Measurements from ENCODE around the gene SYT6.

The SYT6 gene, protein sequence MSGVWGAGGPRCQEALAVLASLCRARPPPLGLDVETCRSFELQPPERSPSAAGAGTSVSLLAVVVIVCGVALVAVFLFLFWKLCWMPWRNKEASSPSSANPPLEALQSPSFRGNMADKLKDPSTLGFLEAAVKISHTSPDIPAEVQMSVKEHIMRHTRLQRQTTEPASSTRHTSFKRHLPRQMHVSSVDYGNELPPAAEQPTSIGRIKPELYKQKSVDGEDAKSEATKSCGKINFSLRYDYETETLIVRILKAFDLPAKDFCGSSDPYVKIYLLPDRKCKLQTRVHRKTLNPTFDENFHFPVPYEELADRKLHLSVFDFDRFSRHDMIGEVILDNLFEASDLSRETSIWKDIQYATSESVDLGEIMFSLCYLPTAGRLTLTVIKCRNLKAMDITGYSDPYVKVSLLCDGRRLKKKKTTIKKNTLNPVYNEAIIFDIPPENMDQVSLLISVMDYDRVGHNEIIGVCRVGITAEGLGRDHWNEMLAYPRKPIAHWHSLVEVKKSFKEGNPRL

GRCh38 chr1:114153261-114154145 is at the start of gene SYT6:
SYT6 (minus strand) TSS chr1:114153869; CDS start chr1:114153772, 97 bp downstream.
- peak within 1 kb of the TSS in 1 of 2 donors; percentile 48 for H3K4me3 ChIP-seq (ENCODE audit: low read depth in 1 of 2, low read length in 2 of 2)
- H3K36me3 ChIP-seq (ENCODE audit: control insufficient read depth in 1 of 2, insufficient read depth in 2 of 2, low read length in 2 of 2) = no peaks in the 10 kb centered on the region
- no peaks in the 10 kb centered on the region for H3K4me1 ChIP-seq (ENCODE audit: control insufficient read depth in 1 of 2, insufficient read depth in 2 of 2, low read length in 2 of 2)
- H3K9ac ChIP-seq (ENCODE audit: low read depth in 1 of 2, low read length in 2 of 2) = no peak within 1 kb of the TSS
- peaks cover 67 to 79% of the 10 kb centered on the region in 2 donors for H3K27me3 ChIP-seq (ENCODE audit: control insufficient read depth in 1 of 2, insufficient read depth in 2 of 2, low read length in 2 of 2)
- H3K27ac ChIP-seq (ENCODE audit: low read depth, low read length) = no peak within 1 kb of the TSS
- no peaks in the 10 kb centered on the region for H3K9me3 ChIP-seq (ENCODE audit: control insufficient read depth in 1 of 2, low read length in 2 of 2)

DNA sequence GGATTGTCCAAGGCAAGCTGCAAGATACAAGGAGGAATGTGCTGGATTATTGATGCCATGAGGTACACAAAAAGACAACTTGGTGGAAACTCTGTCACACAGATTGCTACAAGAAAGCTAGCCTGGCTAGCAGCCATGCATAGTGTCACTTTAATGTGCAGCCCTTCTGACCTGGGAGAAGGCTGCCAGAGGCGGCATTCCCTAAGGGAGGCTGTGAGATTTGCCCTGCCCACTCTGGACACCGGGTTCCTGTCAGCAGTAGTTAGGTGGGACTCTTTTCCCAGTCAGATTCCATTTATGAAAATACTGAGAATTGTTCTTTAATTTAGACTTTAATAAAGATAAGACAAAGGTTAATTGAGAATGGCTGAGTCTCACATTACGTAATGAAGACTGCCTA is 47.8 kb upstream of the SYT6 start:
- Histone ChIP-seq H3K36me3 (ENCODE audit: control insufficient read depth in 1 of 2, insufficient read depth in 2 of 2, low read length in 2 of 2) (no peaks in the 10 kb centered on the region), H3K4me3 (ENCODE audit: low read depth in 1 of 2, low read length in 2 of 2) (no peak overlapping the region), H3K4me1 (ENCODE audit: control insufficient read depth in 1 of 2, insufficient read depth in 2 of 2, low read length in 2 of 2) (no peaks in the 10 kb centered on the region), H3K27ac (ENCODE audit: low read depth, low read length) (no peak overlapping the region), H3K9me3 (ENCODE audit: control insufficient read depth in 1 of 2, low read length in 2 of 2) (no peaks in the 10 kb centered on the region), H3K9ac (ENCODE audit: low read depth in 1 of 2, low read length in 2 of 2) (no peak overlapping the region), H3K27me3 (ENCODE audit: control insufficient read depth in 1 of 2, insufficient read depth in 2 of 2, low read length in 2 of 2) (peaks cover 3 to 16% of the 10 kb centered on the region in 2 donors)

DNA sequence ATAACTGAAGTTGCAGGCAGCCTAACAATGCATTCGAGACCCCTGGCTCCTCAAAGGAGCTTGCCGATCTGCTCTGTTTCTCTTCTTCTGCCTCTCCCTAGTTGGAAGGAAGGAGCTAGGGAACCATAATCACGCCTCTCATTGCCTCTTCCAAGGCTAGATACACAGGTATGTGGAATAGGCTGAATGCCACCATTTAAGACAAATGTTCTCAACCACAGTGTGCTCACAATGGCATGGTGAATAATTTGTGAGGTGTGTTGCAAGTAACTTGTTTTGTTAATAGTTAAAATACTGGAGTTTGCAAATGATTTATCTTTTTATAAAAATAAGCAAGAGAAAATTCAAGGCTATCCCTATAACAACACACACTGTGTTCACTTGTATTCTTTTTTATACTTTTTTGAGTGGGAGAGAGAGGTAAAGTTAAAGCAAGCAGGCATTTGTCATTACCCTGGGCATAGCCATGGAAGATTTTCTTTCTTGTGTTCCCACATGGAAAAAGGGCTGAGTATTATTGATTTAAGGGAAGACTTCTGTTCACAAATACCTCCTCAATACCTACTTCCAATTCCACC is 45.4 kb upstream of the SYT6 start:
- Histone ChIP-seq H3K27ac (ENCODE audit: low read depth, low read length) (no peak overlapping the region), H3K36me3 (ENCODE audit: control insufficient read depth in 1 of 2, insufficient read depth in 2 of 2, low read length in 2 of 2) (no peaks in the 10 kb centered on the region), H3K9me3 (ENCODE audit: control insufficient read depth in 1 of 2, low read length in 2 of 2) (no peaks in the 10 kb centered on the region), H3K4me1 (ENCODE audit: control insufficient read depth in 1 of 2, insufficient read depth in 2 of 2, low read length in 2 of 2) (no peaks in the 10 kb centered on the region), H3K4me3 (ENCODE audit: low read depth in 1 of 2, low read length in 2 of 2) (no peak overlapping the region), H3K9ac (ENCODE audit: low read depth in 1 of 2, low read length in 2 of 2) (no peak overlapping the region), H3K27me3 (ENCODE audit: control insufficient read depth in 1 of 2, insufficient read depth in 2 of 2, low read length in 2 of 2) (peaks cover 3 to 16% of the 10 kb centered on the region in 2 donors)

DNA sequence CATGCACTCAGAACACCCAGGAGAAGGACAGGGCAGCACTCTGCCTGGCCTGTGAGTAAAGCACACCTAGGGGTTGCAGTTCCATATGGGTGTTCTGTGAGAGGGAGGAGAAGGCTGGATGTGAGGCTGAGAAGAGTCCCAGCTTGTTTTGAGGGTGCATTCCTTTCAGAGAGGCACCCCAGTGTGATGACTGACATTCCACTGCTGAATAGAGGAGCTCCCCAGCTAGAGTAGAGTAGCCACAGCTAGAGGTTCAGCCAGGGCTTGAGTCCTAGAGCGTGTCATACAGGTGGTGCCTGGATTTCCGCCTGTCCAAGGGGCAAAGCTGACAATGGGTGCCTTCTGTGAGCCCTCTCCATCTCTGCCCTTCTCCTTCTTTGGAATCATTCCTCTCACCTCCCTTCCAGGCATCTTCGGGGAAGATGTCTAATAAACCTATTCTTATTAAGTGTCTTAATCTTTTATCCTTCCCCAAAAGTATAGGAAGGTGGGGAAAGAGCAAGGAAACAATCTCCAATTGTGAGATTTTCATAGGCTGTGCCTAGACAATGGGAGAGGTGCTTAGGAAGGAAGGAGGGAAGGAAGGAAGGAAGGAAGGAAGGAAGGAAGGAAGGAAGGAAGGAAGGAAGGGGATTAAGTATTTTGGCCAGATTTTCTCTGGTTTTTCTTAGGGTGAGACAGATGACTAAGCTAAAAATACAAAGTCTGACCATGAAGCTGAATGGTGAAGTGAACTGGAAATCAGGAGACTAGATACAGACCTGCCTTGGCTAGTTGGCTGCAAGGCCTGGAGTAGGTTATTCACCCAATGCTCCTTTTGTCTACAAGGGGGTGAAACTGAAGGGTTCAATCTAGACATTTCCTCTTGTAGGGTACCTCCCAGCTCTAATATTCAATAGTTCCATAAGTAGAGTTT is 43.6 kb upstream of the SYT6 start:
- no peaks in the 10 kb centered on the region for H3K9me3 ChIP-seq (ENCODE audit: control insufficient read depth in 1 of 2, low read length in 2 of 2)
- no peak overlapping the region for H3K27ac ChIP-seq (ENCODE audit: low read depth, low read length)
- H3K27me3 ChIP-seq (ENCODE audit: control insufficient read depth in 1 of 2, insufficient read depth in 2 of 2, low read length in 2 of 2) = peaks cover 3 to 16% of the 10 kb centered on the region in 2 donors
- no peaks in the 10 kb centered on the region for H3K36me3 ChIP-seq (ENCODE audit: control insufficient read depth in 1 of 2, insufficient read depth in 2 of 2, low read length in 2 of 2)
- no peak overlapping the region for H3K4me3 ChIP-seq (ENCODE audit: low read depth in 1 of 2, low read length in 2 of 2)
- no peak overlapping the region for H3K9ac ChIP-seq (ENCODE audit: low read depth in 1 of 2, low read length in 2 of 2)
- H3K4me1 ChIP-seq (ENCODE audit: control insufficient read depth in 1 of 2, insufficient read depth in 2 of 2, low read length in 2 of 2) = no peaks in the 10 kb centered on the region

GRCh38 chr1:114195819-114196218 is 42.1 kb upstream of the SYT6 start:
- no peaks in the 10 kb centered on the region for H3K36me3 ChIP-seq (ENCODE audit: control insufficient read depth in 1 of 2, insufficient read depth in 2 of 2, low read length in 2 of 2)

GRCh38 chr1:114192328-114192727 is 38.7 kb upstream of the SYT6 start:
- Histone ChIP-seq H3K9ac (ENCODE audit: low read depth in 1 of 2, low read length in 2 of 2) (no peak overlapping the region), H3K4me1 (ENCODE audit: control insufficient read depth in 1 of 2, insufficient read depth in 2 of 2, low read length in 2 of 2) (no peaks in the 10 kb centered on the region), H3K27me3 (ENCODE audit: control insufficient read depth in 1 of 2, insufficient read depth in 2 of 2, low read length in 2 of 2) (no peaks in the 10 kb centered on the region)

More at GRCh38 chr1:114195819-114196218, 42.1 kb upstream of the SYT6 start:
- Histone ChIP-seq H3K27ac (ENCODE audit: low read depth, low read length) (no peak overlapping the region), H3K27me3 (ENCODE audit: control insufficient read depth in 1 of 2, insufficient read depth in 2 of 2, low read length in 2 of 2) (peaks cover 0 to 12% of the 10 kb centered on the region in 2 donors), H3K4me3 (ENCODE audit: low read depth in 1 of 2, low read length in 2 of 2) (no peak overlapping the region), H3K9me3 (ENCODE audit: control insufficient read depth in 1 of 2, low read length in 2 of 2) (no peaks in the 10 kb centered on the region), H3K9ac (ENCODE audit: low read depth in 1 of 2, low read length in 2 of 2) (no peak overlapping the region), H3K4me1 (ENCODE audit: control insufficient read depth in 1 of 2, insufficient read depth in 2 of 2, low read length in 2 of 2) (no peaks in the 10 kb centered on the region)

DNA sequence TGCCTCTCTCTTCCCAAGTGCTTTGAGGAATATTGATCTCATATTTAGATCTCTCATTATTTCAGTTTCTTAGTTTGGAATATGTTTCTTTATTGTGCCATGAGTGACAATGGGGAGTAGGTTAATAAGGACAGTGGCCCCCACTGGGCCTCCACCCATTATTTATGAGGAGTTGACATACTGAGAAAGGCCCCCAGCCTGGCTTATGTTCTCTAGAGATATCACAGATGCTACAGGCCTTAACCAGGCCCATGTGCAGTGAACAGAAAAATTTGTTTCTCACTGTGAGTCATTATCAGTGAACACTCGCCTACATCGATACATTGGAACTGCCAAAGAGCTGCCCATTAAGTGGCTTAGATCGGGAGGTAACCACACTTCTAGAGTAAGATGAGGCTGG is 35.7 kb upstream of the SYT6 start:
- H3K9me3 ChIP-seq (ENCODE audit: control insufficient read depth in 1 of 2, low read length in 2 of 2) = no peaks in the 10 kb centered on the region
- no peaks in the 10 kb centered on the region for H3K4me1 ChIP-seq (ENCODE audit: control insufficient read depth in 1 of 2, insufficient read depth in 2 of 2, low read length in 2 of 2)
- no peak overlapping the region for H3K4me3 ChIP-seq (ENCODE audit: low read depth in 1 of 2, low read length in 2 of 2)
- H3K27me3 ChIP-seq (ENCODE audit: control insufficient read depth in 1 of 2, insufficient read depth in 2 of 2, low read length in 2 of 2) = no peaks in the 10 kb centered on the region
- no peaks in the 10 kb centered on the region for H3K36me3 ChIP-seq (ENCODE audit: control insufficient read depth in 1 of 2, insufficient read depth in 2 of 2, low read length in 2 of 2)
- H3K27ac ChIP-seq (ENCODE audit: low read depth, low read length) = no peak overlapping the region
- no peak overlapping the region for H3K9ac ChIP-seq (ENCODE audit: low read depth in 1 of 2, low read length in 2 of 2)

More at GRCh38 chr1:114192328-114192727, 38.7 kb upstream of the SYT6 start:
- no peak overlapping the region for H3K27ac ChIP-seq (ENCODE audit: low read depth, low read length)
- no peaks in the 10 kb centered on the region for H3K36me3 ChIP-seq (ENCODE audit: control insufficient read depth in 1 of 2, insufficient read depth in 2 of 2, low read length in 2 of 2)
- no peaks in the 10 kb centered on the region for H3K9me3 ChIP-seq (ENCODE audit: control insufficient read depth in 1 of 2, low read length in 2 of 2)
- H3K4me3 ChIP-seq (ENCODE audit: low read depth in 1 of 2, low read length in 2 of 2) = no peak overlapping the region

GRCh38 chr1:114181356-114181755 is 27.7 kb upstream of the SYT6 start:
- Histone ChIP-seq H3K36me3 (ENCODE audit: control insufficient read depth in 1 of 2, insufficient read depth in 2 of 2, low read length in 2 of 2) (no peaks in the 10 kb centered on the region), H3K4me1 (ENCODE audit: control insufficient read depth in 1 of 2, insufficient read depth in 2 of 2, low read length in 2 of 2) (no peaks in the 10 kb centered on the region), H3K27ac (ENCODE audit: low read depth, low read length) (no peak overlapping the region), H3K9me3 (ENCODE audit: control insufficient read depth in 1 of 2, low read length in 2 of 2) (no peaks in the 10 kb centered on the region), H3K4me3 (ENCODE audit: low read depth in 1 of 2, low read length in 2 of 2) (no peak overlapping the region), H3K9ac (ENCODE audit: low read depth in 1 of 2, low read length in 2 of 2) (no peak overlapping the region), H3K27me3 (ENCODE audit: control insufficient read depth in 1 of 2, insufficient read depth in 2 of 2, low read length in 2 of 2) (no peaks in the 10 kb centered on the region)

GRCh38 chr1:114180742-114181141 is 27.1 kb upstream of the SYT6 start:
- Histone ChIP-seq H3K4me1 (ENCODE audit: control insufficient read depth in 1 of 2, insufficient read depth in 2 of 2, low read length in 2 of 2) (no peaks in the 10 kb centered on the region), H3K27me3 (ENCODE audit: control insufficient read depth in 1 of 2, insufficient read depth in 2 of 2, low read length in 2 of 2) (no peaks in the 10 kb centered on the region), H3K27ac (ENCODE audit: low read depth, low read length) (no peak overlapping the region), H3K4me3 (ENCODE audit: low read depth in 1 of 2, low read length in 2 of 2) (no peak overlapping the region), H3K9ac (ENCODE audit: low read depth in 1 of 2, low read length in 2 of 2) (no peak overlapping the region), H3K9me3 (ENCODE audit: control insufficient read depth in 1 of 2, low read length in 2 of 2) (no peaks in the 10 kb centered on the region), H3K36me3 (ENCODE audit: control insufficient read depth in 1 of 2, insufficient read depth in 2 of 2, low read length in 2 of 2) (no peaks in the 10 kb centered on the region)
